DMS114 treated with DMSO at 0.1 percent for 48 hours (cell line): ENCODE results near the gene GLTPD2.

Experiments
- DNase-seq: peaks from one replicate; lab custom pipeline; 2025; ENCODE audit not compliant: unreplicated experiment; lab: John Stamatoyannopoulos, UW

Gene GLTPD2

DNA sequence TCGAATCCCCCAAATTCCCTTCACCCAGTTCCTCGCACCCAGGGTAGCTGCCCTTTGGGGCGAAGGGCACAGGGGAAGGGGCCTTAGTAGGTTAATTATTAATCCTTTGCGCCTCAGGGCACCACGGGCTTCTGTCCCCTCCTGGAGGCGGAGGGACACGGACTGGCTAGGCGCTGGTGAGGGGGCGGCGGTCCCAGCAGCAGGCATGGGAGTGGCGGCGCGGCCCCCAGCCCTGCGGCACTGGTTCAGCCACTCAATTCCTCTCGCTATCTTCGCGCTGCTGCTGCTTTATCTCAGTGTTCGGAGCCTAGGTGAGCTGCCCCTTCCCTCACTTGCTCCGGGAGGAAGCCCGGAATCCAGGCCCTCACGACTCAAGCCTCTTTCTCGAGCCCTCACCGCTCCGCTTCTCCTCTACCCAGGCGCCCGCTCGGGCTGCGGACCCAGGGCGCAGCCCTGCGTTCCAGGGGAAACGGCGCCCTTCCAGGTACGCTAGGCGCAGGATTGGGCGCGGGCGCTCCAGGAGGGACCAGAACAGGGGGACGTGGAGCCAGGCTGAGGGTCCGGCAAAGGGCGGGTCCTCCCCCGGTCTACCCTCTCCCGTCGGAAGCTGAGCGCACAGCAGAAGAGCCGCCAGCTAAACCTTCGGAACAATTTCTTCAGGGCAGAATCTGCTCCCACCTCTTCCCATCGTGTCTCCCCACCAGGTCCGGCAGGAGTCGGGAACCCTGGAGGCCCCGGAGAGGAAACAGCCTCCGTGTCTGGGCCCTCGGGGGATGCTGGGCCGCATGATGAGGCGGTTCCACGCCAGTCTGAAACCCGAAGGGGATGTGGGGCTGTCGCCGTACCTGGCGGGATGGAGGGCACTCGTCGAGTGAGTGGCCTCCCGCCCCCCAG lies at the start of gene GLTPD2:
Gene GLTPD2 (plus strand): TSS at position 158 of the 894 bp plus-strand sequence. CDS start 48 bp downstream, at position 206.
- no peak for DNase-seq

DNA sequence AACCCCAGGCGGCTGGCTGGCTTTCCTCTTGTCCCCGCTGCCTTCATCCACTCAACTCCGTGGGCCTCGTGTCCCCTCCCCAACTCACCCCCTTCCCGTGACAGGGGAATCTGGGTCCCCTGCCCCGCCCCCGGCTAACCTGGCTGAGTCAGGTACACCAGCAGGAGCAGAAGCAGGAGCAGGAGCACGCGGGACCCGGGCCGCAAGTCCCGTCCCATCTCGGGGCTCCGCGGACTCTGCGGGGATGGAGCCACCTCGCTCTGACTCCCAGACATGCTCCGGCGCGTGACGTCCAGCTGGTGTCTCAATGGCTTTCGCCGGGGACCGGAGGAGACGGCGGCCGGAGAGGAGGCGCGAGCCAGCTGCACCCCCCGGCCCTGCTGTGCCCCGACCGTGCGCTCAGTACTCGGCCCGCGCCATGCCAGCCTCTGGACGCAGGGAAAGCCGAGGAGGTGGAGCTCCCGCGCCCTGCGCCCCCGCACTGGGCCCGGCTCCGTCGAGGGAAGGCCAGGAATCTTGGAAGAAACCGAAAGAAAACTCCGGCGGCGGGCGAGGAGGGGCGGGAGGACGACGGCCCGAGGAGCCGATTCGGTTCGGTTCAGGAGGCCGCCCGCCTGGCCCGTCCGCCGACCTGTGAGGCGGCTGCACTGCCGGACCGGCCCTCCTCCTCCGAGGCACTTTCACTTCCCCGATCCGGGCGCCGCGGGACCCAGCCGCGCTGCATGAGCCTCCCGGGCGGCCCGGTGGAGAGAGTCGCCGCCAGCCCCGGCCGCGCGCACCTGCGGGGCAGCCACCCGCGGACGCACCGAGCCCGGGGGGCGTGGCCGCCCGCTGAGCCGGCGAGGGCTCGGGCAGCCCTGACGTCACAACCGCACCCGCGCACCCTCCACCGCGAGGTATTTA lies 49.4 kb upstream of the GLTPD2 start, which contains the start of the genes CXCL16 and ZMYND15:
Gene CXCL16 (minus strand): TSS at position 807 of the 903 bp plus-strand sequence. CDS start 589 bp downstream, at position 218.
Gene ZMYND15 (plus strand): TSS at position 712 of the 903 bp plus-strand sequence. CDS start 716 bp downstream, outside the sequence.
- DNase-seq, result no peak

DNA sequence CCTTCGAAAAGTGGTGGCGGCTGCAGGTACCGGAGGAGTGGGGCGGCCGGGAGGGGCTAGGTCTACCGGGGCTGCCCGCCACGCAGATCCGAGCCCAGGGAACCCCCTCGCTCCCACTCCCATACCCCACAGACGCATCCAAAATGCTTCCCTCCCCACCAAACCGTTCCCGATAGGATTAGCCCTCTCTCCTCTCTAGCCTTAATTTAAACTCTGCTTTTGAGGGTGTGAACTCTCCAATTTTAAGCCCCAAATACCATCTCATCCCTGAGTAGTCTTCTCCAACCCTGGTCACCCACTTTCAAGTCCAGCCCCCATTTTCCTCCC lies 48.8 kb upstream of the GLTPD2 start:
- DNase-seq, result no peak

DNA sequence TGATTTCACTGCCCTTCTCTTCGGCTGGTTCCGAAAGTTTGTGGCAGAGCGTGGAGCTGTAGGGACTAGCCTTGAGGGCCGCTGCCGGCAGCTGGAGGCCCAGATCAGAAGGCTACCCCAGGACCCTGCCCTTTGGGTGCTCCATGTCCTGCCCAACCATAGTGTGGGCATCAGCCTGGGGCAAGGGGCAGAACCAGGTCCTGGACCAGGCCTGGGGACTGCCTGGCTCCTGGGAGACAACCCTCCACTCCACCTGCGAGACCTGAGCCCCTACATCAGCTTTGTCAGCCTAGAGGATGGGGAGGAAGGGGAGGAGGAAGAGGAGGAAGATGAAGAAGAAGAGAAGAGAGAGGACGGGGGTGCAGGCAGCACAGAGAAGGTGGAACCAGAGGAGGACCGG lies 48.2 kb upstream of the GLTPD2 start:
- no peak for DNase-seq

DNA sequence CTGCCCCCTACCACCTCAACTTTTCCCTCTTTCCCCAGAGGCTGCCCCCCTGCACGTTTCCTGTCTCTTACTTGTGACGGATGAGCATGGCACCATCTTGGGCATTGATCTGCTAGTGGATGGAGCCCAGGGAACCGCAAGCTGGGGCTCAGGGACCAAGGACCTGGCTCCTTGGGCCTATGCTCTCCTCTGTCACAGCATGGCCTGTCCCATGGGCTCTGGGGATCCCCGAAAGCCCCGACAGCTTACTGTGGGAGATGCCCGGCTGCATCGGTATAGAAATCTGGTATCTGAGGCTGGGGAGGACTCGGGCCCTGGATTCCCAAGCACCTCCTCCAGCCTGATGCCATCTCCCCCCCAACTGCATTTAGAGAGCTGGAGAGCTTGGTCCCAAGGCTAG lies 47.2 kb upstream of the GLTPD2 start:
- DNase-seq, result no peak

DNA sequence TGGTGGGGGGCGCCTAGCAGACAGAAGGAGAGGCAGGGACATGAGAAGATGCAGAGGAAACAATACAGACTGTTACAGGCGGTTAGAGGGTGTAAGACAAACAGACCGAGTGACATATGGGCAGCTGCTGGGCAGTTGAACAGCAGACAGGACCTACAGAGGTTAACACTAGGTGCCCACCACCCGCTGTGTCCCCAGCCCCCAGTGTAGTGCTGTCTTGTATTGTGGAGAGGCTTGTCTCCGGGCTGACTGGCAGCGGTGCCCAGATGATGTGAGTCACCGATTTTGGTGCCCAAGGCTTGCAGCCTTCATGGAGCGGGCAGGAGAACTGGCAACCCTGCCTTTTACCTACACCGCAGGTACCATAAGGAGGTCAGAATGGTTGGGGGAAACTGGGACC lies 46.6 kb upstream of the GLTPD2 start:
- DNase-seq, result no peak

DNA sequence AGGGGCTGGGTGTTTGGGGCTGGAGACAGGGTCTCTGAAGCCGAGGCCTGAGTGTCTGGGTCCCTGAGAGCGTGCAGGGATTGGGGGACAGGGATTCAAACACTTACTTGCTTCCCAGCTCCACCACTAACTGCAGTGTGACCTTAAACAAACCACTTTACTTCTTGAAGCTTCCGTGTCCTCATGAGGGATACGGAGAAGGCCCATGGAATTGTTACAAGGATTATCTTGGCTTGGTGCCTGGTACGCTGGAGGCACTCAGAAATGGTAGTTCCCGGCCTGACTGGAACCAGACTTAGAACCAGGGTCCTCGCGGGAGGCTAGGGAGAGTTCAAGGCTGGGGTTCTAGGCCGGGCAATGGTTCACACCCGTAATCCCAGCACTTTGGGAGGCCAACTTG lies 46.1 kb upstream of the GLTPD2 start:
- DNase-seq, result no peak

DNA sequence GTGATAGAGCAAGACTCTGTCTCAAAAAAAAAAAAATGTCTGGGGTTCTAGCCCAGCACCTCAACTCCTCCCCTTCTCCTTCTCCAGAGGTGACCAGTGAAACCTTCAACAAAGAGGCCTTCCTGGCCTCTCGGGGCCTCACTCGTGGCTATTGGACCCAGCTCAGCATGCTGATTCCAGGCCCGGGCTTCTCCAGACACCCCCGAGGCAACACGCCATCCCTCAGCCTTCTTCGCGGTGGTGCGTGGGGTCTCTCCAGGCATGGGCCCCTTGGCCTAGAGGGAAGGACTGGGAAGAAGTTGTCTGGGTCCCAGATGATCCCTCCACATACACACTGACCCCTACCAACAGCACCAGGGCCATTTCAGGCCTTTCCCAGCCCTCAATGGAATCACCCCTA lies 45.5 kb upstream of the GLTPD2 start:
- DNase-seq, result no peak

DNA sequence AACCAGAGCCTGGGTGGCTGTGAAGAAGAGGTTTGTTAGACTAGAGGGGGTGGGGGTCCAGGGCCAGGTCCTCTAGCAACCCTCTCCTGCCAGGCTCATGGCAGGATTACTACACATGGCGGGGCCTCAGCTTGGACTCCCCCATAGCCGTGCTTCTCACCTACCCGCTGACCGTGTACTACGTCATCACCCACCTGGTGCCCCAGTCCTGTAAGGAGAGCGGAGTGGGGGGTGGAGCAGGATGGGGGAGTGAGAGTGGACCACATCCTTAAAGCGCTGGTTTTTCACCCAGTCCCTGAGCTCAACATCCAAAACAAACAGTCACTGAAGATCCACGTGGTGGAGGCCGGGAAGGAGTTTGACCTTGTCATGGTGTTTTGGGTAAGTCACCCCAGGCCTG lies 44.9 kb upstream of the GLTPD2 start:
- DNase-seq, result no peak

DNA sequence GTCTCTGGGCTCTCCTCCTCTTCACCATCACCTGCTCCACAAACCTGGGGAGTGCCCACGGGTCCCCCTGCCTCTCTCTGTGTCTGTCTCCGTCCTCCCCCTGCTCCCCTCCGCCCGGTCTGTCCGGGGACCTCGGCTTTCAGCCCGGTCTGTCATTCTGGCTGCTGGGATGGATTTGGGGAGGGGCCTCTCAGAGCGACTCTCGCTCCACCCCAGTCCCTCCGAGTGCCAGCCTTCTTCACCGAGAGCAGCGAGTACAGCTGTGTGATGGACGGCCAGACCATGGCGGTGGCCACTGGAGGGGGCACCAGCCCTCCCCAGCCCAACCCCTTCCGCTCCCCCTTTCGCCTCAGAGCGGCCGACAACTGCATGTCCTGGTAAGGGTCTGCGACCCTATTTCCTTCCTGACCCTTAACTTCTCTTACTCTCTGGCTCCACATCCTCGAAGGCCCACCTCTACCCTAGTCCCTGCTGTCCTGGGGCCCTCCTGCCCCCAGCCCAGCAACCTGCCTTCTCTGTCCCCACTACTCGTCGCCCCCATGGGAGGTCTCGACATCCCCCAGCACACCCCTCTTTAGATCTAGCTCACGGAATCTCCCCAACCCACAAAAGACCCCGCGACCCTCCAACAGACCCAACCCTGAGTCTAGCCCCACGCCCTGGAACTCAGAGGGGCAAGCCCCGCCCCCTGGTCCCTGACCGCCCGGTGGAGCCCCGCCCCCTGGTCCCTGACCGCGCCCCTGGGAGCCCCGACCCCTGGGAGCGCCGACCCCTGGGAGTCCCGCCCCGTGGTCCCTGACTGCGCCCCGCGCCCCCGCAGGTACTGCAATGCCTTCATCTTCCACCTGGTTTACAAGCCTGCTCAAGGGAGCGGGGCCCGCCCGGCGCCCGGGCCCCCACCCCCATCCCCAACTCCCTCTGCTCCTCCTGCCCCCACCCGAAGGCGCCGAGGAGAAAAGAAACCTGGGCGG lies 43.5 kb upstream of the GLTPD2 start:
- DNase-seq, result no peak

DNA sequence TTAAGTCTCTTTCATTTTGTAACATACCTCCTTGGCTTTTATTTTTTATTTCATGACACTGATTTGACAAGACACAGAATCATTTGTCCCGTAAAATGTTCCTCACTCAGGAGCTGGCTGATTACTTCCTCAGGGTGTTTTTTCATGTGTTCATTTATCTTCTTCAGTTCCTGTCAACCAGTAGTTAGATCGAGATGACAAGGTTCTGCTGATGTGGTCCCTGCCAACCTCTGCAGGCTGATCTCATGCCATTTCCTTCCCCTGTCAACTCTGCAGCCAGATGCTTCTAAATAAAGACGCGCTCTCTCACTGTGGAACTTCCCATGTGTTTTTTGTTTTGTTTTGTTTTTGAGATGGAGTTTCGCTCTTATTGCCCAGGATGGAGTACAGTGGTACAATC lies 40.9 kb upstream of the GLTPD2 start:
- no peak for DNase-seq

DNA sequence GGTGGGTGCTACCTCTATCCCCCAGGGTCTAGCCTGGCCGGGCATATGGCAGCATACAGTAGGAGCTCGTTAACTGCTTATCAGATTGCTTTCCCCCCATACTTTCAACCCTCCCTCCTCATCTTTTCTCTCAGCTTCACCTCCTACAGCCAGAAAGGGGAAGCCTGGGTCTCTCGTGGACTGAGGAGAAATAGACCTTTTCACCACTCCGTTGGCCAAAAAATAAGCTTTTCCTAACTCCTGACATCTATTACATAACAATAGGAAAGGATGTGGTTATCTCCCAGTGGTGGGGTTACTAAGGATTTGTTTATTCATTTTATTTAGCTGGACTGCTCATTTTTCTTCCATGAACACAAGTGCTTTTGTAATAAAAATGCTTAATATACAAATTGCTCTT lies 40.1 kb upstream of the GLTPD2 start:
- DNase-seq, result no peak

DNA sequence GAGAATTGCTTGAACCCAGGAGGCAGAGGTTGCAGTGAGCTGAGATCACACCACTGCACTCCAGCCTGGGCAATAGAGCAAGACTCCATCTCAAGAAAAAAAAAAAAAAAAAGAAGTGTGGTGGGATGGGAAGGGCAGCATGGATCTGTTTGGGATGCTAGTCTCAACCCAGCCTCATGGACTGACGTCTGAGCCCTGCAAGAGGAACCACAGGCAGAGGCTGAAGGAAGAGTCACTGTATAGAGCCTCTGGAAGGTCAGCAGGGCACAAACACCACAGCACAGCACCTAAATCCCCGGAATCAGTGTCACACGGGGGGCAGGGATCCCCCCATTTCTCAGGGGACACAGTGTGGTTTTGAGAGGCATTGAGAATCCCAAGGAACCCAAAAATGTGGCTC lies 38.2 kb upstream of the GLTPD2 start:
- no peak for DNase-seq

DNA sequence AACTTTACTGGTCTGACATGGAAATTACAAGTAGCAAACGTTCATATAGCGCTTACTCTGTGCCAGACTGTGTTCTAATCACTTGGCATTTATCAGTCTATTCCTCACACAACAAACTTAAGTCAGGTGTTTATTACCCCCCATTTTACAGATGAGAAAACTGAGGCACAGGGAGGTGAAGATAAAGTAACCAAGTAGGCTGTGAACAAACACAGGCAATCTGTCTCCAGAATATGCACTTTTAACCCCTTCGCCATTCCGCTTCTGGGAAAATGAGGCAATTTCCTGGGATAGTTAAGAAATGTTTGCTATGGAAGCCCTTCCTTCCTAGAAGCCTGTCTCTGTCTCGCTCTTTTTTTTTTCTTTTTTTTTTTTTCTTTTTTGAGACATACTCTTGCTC lies 36.8 kb upstream of the GLTPD2 start:
- no peak for DNase-seq

DNA sequence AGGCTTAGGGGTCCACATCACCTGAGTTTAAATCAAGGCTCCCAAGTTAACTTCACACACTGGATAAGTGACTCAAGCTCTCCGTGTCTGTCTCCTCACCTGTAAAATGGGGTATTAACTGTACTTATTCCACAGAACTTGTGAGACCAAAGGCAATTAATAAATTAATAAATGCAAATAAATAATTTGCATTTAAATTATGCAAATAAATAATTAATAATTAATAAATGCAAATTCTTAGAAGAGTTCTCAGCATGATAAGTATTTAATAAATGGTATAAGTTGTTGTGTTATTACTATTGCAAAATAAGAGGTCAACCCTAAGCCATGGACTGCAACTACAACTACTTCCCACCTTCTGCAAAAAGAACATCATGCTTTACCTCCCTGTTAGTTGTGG lies 35.4 kb upstream of the GLTPD2 start:
- no peak for DNase-seq

DNA sequence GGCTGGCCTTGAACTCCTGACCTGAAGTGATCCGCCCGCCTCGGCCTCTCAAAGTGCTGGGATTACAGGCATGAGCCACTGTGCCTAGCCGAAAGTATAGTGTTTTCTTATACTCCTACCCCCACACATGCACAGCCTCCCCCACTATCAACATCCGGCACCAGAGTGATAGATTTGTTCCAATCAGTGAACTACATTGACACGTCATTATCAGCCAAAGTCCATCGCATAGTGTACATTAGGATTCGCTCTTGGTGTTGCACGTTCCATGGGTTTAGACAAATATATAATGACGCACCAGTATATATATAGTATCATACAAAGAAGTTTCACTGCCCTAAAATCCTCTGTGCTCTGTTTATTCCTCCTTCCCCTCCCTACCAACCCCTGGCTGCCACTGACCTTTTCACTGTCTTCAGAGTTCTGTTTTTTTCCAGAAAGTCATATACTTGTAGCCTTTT lies 29.0 kb upstream of the GLTPD2 start:
- DNase-seq, result no peak

DNA sequence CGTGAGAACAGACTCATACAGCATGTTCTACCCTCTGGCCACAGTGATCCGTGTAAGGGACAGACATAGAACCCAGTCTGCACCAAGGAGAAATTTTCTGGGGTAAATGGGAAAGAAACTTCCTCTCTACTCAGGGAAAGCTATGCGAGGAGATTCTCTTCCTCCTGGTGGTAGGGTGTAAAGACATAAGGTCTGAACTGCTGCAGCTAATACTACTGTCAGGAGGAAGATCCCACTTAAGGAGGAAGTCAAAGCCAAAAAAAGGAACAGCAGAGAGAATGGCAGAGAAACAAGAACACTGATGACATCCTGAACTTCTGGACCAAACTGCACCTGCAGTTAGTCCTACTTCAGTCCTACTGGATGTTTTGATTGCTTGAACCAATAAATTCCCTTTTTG lies 24.2 kb upstream of the GLTPD2 start:
- DNase-seq, result no peak

DNA sequence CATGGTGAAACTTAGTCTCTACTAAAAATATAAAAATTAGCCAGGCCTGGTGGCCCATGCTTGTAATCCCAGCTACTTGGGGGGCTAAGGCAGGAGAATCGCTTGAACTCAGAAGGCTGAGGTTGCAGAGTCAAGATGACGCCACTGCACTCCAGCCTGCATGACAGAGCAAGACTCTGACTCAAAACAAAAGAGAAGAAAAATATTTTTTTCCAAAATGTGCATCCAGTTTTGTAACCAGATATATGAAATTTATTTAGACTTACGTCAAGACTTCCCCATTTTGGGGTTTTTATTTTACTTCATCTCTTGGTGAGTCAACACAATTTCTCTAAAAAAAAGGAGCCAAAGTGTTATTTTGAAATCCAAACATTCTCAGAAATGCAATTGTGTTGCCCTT lies 22.6 kb upstream of the GLTPD2 start:
- no peak for DNase-seq

DNA sequence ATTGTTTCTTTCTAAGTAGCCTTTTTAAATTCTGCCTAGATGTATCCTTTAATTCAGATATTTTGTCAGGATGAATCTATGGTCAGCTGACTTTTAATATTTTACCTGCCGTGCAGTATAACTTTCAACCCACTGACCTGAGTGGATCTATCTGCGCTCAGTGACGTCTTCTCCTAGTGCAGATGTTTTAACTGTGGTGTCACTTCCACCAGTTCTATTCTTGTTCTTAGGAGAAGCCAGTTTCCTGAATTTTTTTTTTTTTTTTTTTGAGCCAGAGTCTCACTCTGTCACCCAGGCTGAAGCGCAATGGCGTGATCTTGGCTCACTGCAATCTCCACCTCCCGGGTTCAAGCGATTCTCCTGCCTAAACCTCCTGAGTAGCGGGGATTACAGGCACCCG lies 22.0 kb upstream of the GLTPD2 start:
- DNase-seq, result no peak

DNA sequence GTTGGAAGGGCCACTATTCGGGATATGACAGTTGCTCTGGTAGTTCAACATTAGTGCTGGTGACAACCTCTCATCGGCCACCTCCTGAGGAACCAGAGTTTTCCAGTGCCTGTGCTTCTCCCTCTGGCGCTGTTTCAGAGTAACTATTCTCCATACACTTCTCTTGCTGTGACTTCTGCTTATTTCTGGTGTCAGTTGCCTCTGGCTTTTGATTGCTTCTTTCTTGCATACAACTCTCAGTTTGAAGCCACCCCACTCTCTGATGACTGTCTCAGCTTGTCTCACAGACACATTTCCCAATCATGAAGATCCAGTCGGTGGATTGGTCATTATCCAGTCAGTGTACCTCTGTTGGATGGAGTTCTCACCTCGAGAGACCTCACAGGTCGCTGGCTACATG lies 20.5 kb upstream of the GLTPD2 start:
- DNase-seq, result no peak

DNA sequence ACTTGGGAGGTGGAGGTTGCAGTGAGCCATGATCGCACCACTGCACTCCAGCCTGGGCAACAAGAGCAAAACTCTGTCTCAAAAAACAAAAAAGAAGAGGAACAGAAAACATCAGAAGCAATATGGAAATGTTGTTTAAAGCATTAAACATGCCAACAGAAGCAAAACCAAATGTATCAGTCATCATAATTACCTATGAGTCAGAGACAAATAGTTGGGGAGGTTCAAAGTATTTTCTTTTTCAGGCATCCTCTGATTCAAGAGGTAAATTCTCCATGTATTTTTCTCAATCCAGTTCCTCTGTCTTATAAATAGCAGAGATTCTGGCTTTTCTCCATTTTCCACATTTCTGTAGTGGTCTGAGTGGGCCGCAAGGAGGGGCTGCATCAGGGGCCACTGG lies 19.1 kb upstream of the GLTPD2 start:
- no peak for DNase-seq
